Immature natural killer cell (primary cell): ENCODE results near the gene AIG1. TPM values are rescaled to one million over a fixed set of nuclear protein-coding genes. Genes with fewer than 3 reads are reported as not detected.

ENCODE experiments used
- DNase-seq, 3 donors: peaks; one replicate each; pipeline ENCODE4 v3.0.0; 2022; ENCODE audit warnings: mixed read lengths in 1 of 3
- H3K27ac Mint-ChIP-seq, 6 donors: one replicate each; pipeline ENCODE4 v1.8.0; 2020; ENCODE audit warnings: mixed read lengths in 6 of 6, mild to moderate bottlenecking in 5 of 6, inconsistent platforms in 4 of 6, moderate library complexity in 3 of 6
- H3K27me3 Mint-ChIP-seq, 3 donors: one replicate each; pipeline ENCODE4 v1.8.0; 2020 to 2021; ENCODE audit warnings: low read depth in 3 of 3, mild to moderate bottlenecking in 3 of 3, mixed read lengths in 3 of 3, moderate library complexity in 3 of 3, inconsistent platforms in 1 of 3
- H3K36me3 Mint-ChIP-seq, 3 donors: one replicate each; pipeline ENCODE4 v1.8.0; 2020; ENCODE audit warnings: mixed read lengths in 3 of 3, inconsistent platforms in 2 of 3, mild to moderate bottlenecking in 2 of 3
- H3K4me1 Mint-ChIP-seq, 2 donors: one replicate each; pipeline ENCODE4 v1.8.0; 2020; ENCODE audit warnings: inconsistent platforms in 2 of 2, mild to moderate bottlenecking in 2 of 2, mixed read lengths in 2 of 2, moderate library complexity in 1 of 2
- H3K4me3 Mint-ChIP-seq, 5 donors: one replicate each; pipeline ENCODE4 v1.8.0; 2020; ENCODE audit warnings: mild to moderate bottlenecking in 5 of 5, mixed read lengths in 5 of 5, inconsistent platforms in 3 of 5, moderate library complexity in 3 of 5
- H3K9me3 Mint-ChIP-seq, 6 donors: one replicate each; pipeline ENCODE4 v1.8.0; 2020; ENCODE audit warnings: mild to moderate bottlenecking in 6 of 6, mixed read lengths in 6 of 6, inconsistent platforms in 4 of 6, moderate library complexity in 3 of 6
- polyA plus RNA-seq, 3 donors: library from polyadenylated mRNA; unstranded; fragments of 300-500 nt; fragmentation: Illumina TruSeq; gene quantifications; one replicate each; pipeline ENCODE4 v1.2.3, GENCODE V29; 2021

The AIG1 gene
- polyA plus RNA-seq, 3 donors from 2014 or later = 4.6 to 17.8 (median 12.3) TPM

DNA sequence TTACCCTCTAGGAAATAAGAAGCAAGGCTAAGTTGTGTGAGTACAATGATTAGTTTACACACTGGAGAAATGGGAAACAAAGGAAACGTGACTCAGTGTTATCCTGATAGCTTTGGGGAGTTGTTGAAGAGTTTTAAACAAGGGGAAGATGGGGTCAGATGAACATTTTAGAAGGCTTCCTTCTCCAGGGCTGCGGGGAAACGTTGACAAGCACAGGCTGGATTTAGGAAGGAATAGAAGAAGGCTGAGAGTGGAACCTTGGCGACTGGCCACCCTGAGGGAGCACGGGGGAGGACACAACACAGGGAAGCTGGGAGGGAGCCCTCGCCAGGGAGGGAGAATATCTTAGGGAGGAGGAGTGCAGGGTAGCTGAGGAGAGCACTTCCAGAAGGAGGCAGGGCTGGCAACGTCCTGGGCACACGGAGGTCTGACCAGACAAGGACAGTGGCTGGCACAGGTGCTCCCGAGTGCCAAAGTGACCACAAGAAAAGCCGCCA, 134.7 kb downstream of the AIG1 start:
- no peaks in the 10 kb centered on the region for H3K9me3 Mint-ChIP-seq
- H3K36me3 Mint-ChIP-seq = peaks cover 0 to 3% (median 0%) of the 10 kb centered on the region in 3 donors
- H3K27me3 Mint-ChIP-seq = peaks cover 0 to 7% (median 3%) of the 10 kb centered on the region in 3 donors
- DNase-seq = no peak
- no peaks in the 10 kb centered on the region for H3K4me1 Mint-ChIP-seq
- H3K4me3 Mint-ChIP-seq = no peak overlapping the region
- H3K27ac Mint-ChIP-seq = no peak overlapping the region

DNA sequence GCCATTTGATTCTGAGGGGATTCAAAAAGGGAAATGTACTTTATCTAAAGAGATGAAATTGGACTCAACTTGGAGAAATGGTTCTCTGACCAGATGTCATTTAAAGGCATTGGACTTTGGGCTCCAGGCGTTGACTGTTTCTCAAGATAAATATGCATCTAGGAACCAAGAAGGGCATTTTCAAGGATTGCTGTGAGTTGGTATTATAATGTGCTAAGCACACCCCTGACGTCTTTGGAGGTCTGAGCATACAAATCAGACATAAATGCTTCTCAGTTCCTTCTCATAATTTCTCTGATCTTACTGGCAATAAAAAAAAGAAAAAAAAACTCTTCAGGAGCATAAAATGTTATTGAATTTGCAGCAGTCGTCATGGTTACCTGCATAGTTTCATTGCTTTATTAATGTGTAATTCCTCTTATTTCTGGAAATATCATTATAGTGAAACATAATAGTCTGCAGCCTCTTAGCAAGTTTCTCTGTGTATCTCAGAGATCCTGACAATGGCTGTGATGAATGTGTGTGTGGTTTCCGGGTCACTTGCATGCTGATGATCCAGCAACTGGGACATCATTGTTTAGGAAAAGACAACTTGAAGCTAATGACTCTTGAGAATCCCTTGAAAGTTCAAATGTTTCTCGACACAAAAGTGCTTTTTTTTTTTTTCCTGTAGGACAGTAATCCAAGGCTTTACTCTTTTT, 136.0 kb downstream of the AIG1 start:
- no peak for DNase-seq
- Mint-ChIP-seq H3K4me1 (no peaks in the 10 kb centered on the region), H3K36me3 (peaks cover 0 to 3% (median 0%) of the 10 kb centered on the region in 3 donors), H3K9me3 (no peaks in the 10 kb centered on the region), H3K4me3 (no peak overlapping the region), H3K27ac (no peak overlapping the region), H3K27me3 (peaks cover 0 to 7% (median 3%) of the 10 kb centered on the region in 3 donors)

DNA sequence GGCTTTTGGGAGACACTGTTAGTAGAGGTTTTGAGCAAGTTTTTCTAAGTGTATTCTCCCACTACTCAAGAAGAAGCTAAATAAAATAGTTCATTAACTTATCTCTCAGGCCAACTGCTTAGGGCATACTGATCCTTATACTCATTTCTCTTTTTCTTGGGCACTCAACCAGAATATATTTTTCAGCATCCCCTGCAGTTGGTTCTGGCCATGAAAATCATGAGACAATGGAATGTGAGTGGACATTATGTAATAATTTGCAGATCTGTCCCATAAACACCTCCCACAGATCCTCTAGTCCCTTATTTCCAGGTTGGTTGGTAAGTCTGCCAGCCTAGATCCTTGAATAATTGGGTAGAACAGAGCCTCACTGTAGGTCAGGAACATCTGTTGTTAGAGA, 136.7 kb downstream of the AIG1 start:
- Mint-ChIP-seq H3K27ac (no peak overlapping the region), H3K4me3 (no peak overlapping the region), H3K4me1 (no peaks in the 10 kb centered on the region), H3K36me3 (peaks cover 0 to 3% (median 0%) of the 10 kb centered on the region in 3 donors), H3K27me3 (peaks cover 0 to 7% (median 3%) of the 10 kb centered on the region in 3 donors), H3K9me3 (no peaks in the 10 kb centered on the region)
- no peak for DNase-seq

DNA sequence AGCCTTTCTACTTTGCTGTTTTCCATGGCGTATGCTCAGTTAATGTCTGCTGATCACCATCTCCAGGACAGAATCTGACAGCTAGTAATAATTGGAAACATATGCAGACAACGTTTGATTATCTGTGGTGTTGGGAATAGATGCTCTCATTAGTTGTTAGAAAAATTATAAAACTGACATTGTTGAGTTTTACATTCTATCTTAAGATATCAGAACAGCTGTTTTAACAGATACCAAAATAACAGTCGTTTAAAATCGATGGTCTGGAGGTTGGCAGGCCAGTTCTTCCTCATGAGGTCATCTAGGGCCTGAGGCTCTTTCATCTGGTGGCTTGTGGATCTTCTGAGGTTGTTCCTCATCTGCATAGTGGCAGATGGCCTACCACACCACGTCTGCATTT, 137.6 kb downstream of the AIG1 start:
- H3K4me3 Mint-ChIP-seq = no peak overlapping the region
- no peaks in the 10 kb centered on the region for H3K4me1 Mint-ChIP-seq
- peaks cover 0 to 7% (median 3%) of the 10 kb centered on the region in 3 donors for H3K27me3 Mint-ChIP-seq

DNA sequence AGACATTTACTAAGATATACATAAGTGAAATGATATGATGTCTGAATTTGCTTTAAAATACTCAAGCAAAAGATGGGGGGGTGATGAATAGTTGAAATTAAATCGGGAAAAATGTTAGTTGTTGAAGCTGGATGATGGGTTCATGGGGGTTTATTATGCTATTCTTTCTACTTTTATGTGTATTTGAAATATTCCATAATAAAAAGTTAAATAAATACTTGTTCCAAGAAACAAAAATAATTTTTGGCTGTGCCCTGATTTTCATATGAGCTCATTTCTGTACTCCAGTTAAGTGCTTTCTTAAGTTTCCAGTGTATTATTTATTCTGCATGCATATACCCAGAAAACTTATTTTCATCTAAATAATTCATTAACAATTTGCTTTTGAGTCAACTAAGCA, 138.6 kb downstream of the AIG1 start:
- no peak overlapping the region for H3K4me3 Mint-ChIP-seq
- H3K9me3 Mint-ChIP-seq = no peaks in the 10 kb centered on the region
- peaks cover 0 to 3% (median 0%) of the 10 kb centered on the region in 3 donors for H3K36me3 Mint-ChIP-seq
- H3K4me1 Mint-ChIP-seq = no peaks in the 10 kb centered on the region
- no peak overlapping the region for H3K27ac Mint-ChIP-seq
- DNase-seq = no peak
- peaks cover 0 to 7% (median 1%) of the 10 kb centered on the region in 3 donors for H3K27me3 Mint-ChIP-seq

More for the DNA sequence above, 137.6 kb downstream of the AIG1 start:
- H3K27ac Mint-ChIP-seq = no peak overlapping the region
- no peaks in the 10 kb centered on the region for H3K9me3 Mint-ChIP-seq
- DNase-seq = no peak
- peaks cover 0 to 3% (median 0%) of the 10 kb centered on the region in 3 donors for H3K36me3 Mint-ChIP-seq

DNA sequence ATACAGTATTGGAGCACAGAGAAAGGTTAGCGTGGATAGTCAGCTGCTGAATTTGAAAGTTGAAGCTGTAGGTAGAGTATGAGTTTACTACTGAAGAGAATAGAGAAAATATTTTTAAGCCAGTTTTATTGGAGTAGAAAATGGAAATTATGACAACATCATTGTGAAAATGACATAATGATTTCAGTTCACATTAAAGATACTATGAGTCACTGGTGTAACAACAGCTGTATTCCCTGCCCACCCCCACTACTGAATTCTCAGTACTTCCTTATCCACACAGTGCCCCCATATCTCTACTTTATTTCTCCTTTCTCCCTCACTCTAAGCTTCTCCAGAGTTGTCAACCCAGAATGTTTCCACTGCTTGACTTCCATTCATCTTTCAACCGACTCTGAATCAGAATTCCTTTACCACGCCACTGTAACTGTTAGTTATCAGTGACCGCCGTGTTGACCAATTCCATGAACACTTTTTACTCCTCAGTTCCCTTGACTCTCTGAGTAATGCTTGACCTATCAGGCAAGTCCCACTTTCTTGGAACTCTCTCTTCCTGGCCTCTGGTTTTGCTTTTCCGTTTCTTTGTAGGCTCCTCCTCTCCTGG, 139.6 kb downstream of the AIG1 start:
- peaks cover 0 to 3% (median 1%) of the 10 kb centered on the region in 3 donors for H3K27me3 Mint-ChIP-seq
- no peak overlapping the region for H3K4me3 Mint-ChIP-seq
- DNase-seq = no peak
- no peaks in the 10 kb centered on the region for H3K9me3 Mint-ChIP-seq
- peaks cover 0 to 3% (median 0%) of the 10 kb centered on the region in 3 donors for H3K36me3 Mint-ChIP-seq
- H3K27ac Mint-ChIP-seq = no peak overlapping the region
- no peaks in the 10 kb centered on the region for H3K4me1 Mint-ChIP-seq

DNA sequence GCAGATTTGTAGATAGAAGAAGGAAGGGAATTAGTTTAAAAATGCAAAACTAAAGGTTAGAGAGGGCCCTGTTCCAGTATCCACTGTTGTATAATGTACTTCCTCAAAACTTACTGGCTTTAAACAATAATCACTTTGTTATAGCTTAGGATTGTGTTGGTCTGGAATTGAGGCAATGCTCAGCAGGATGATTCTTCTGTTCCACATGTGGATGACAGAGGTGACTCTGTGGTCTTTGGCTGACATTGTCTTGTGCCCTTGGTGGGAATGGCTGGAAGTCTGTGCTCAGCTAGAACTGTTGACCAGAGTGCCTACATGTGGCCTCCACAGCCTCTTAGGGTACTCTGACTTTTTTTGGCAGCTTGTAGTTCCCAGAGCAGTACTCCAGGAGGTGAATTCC, 143.4 kb downstream of the AIG1 start:
- no peak overlapping the region for H3K27ac Mint-ChIP-seq
- H3K4me1 Mint-ChIP-seq = no peaks in the 10 kb centered on the region
- H3K27me3 Mint-ChIP-seq = peaks cover 0 to 1% (median 0%) of the 10 kb centered on the region in 3 donors
- H3K9me3 Mint-ChIP-seq = no peaks in the 10 kb centered on the region
- no peak for DNase-seq
- H3K36me3 Mint-ChIP-seq = peaks cover 0 to 3% (median 0%) of the 10 kb centered on the region in 3 donors
- H3K4me3 Mint-ChIP-seq = no peak overlapping the region

DNA sequence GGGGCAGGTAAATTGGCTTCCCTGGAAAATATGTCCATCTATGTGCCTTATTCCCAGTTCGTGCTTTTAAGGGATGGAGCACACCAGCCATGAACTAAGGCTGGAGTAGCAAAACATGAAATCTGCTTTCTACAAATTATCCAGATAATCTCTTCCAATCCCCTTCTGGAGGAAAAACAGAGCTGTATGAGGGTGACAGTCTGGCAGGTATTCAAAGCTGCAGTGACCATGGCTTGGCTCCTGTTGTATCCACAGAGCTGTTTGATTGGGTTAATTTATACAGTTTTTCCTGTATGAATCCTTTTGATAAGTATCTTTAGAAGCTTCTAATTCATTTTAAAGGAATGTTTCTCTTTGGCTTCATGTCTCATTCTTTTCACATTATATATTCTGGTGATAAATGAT, 144.4 kb downstream of the AIG1 start:
- no peak overlapping the region for H3K27ac Mint-ChIP-seq
- H3K9me3 Mint-ChIP-seq = no peaks in the 10 kb centered on the region
- DNase-seq = no peak
- peaks cover 0 to 3% (median 0%) of the 10 kb centered on the region in 3 donors for H3K36me3 Mint-ChIP-seq
- H3K4me3 Mint-ChIP-seq = no peak overlapping the region
- H3K4me1 Mint-ChIP-seq = no peaks in the 10 kb centered on the region
- peaks cover 0 to 1% (median 0%) of the 10 kb centered on the region in 3 donors for H3K27me3 Mint-ChIP-seq

DNA sequence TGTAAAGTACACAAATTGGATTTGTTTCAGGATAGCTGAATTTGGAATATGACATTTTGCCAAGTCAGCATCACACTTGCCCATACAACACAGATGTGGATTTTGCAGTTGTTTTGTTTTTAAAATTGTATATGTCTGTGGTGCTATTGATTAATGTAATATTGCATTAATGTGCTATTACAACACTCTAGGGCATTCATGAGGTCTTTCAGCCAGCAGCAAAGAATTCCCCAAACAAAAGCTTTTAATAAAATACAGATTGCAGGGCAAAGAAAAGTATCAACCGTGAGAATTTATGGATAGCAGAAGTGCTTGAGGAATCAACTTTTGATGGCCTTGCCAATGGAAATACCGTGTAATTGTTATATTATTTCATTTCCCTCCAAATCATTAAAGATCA, 144.9 kb downstream of the AIG1 start:
- Mint-ChIP-seq H3K4me3 (no peak overlapping the region), H3K9me3 (no peaks in the 10 kb centered on the region)

DNA sequence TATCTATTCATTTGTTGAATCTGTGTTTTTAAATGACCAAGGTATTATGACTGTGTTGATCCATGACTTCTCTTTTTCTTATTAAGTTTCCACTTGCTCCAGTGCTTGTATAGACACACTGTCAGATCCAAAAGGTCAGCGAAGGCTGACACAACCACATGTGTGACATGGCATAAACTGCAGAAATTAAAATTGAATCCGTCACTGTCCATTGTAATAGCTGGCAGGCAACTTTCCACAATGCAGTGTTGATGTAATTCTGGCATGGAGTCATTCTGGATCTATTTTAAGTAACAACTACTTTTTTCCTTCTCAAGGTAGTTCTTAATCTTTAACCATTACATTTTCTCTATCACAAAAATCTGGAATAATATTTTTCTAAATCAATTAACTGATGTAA, 145.3 kb downstream of the AIG1 start:
- DNase-seq = no peak
- H3K4me1 Mint-ChIP-seq = no peaks in the 10 kb centered on the region
- H3K27ac Mint-ChIP-seq = no peak overlapping the region
- peaks cover 0 to 3% (median 0%) of the 10 kb centered on the region in 3 donors for H3K36me3 Mint-ChIP-seq
- H3K4me3 Mint-ChIP-seq = no peak overlapping the region
- peaks cover 0 to 1% (median 0%) of the 10 kb centered on the region in 3 donors for H3K27me3 Mint-ChIP-seq
- no peaks in the 10 kb centered on the region for H3K9me3 Mint-ChIP-seq

More for the DNA sequence above, 144.9 kb downstream of the AIG1 start:
- Mint-ChIP-seq H3K36me3 (peaks cover 0 to 3% (median 0%) of the 10 kb centered on the region in 3 donors), H3K27ac (no peak overlapping the region), H3K4me1 (no peaks in the 10 kb centered on the region), H3K27me3 (peaks cover 0 to 1% (median 0%) of the 10 kb centered on the region in 3 donors)
- DNase-seq = no peak

DNA sequence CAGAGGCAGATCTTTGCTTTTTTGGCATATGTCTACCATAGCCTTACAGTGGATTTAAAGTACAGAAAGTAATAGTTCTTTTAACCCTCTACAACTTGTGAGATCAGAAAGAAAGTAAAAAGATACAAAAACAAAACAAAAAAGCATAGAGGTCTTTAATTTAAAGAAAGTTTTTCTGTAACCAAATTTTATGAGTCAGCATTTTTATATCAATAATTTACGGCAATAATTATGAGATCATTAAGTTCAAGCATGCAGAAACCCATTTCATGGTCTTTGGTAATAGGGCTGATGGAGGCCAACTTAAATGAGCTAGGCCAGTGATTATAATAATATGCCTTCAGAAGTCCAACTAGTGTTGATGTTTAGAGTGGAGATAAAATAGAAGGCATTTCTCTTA, 145.9 kb downstream of the AIG1 start:
- H3K9me3 Mint-ChIP-seq = no peaks in the 10 kb centered on the region
- no peak for DNase-seq
- H3K36me3 Mint-ChIP-seq = peaks cover 0 to 3% (median 0%) of the 10 kb centered on the region in 3 donors
- H3K4me3 Mint-ChIP-seq = no peak overlapping the region
- peaks cover 0 to 1% (median 0%) of the 10 kb centered on the region in 3 donors for H3K27me3 Mint-ChIP-seq
- H3K27ac Mint-ChIP-seq = no peak overlapping the region
- no peaks in the 10 kb centered on the region for H3K4me1 Mint-ChIP-seq

DNA sequence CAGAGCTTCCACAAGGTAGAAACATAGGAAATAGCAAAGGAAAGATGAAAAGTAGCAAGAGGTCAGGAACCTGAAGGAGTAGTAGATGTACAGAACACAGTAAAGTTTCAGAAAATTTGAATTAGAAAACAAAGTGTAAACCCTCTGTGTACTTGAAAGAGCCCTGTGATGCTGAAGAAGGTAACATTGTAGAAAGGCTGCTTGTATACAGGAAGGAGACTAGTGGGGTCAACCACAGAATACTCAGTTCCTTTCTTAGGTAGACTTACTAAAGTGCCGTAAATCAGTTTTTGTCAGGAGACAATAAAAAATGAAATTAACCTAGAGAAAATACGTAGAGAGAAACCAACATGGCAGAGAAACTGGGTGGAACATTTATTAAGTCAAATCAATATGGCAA, 149.7 kb downstream of the AIG1 start:
- no peaks in the 10 kb centered on the region for H3K36me3 Mint-ChIP-seq
- H3K27me3 Mint-ChIP-seq = peaks cover 0 to 6% (median 2%) of the 10 kb centered on the region in 3 donors
- no peak for DNase-seq
- no peaks in the 10 kb centered on the region for H3K4me1 Mint-ChIP-seq
- no peak overlapping the region for H3K4me3 Mint-ChIP-seq
- H3K27ac Mint-ChIP-seq = no peak overlapping the region
- no peaks in the 10 kb centered on the region for H3K9me3 Mint-ChIP-seq

DNA sequence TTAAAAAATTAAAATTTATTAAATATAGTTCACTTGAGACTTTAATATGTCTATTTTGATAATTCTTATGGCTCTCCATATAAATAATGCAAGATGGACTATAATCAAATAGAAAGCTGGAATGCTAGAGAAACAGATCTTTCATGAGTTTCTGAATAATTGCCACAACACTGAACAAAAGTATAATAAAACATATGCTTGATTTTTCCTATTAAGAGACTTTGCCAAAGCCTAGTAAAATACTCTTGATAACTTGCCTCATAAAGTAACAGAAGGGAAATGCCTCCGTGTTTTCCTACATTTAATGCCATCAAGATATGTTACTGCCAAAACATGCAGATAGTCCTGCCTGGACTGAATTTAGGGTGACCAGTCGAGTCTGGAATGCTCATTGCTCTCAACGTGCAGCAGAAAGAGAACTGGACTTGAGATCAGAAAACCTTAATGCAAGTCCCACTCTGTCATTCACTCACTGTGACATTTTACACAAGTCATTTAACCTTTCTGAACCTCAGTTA, 153.2 kb downstream of the AIG1 start:
- no peak for DNase-seq
- H3K36me3 Mint-ChIP-seq = no peaks in the 10 kb centered on the region
- peaks cover 0 to 4% (median 2%) of the 10 kb centered on the region in 3 donors for H3K27me3 Mint-ChIP-seq
- H3K4me1 Mint-ChIP-seq = no peaks in the 10 kb centered on the region
- no peak overlapping the region for H3K4me3 Mint-ChIP-seq
- H3K27ac Mint-ChIP-seq = no peak overlapping the region
- H3K9me3 Mint-ChIP-seq = no peaks in the 10 kb centered on the region

DNA sequence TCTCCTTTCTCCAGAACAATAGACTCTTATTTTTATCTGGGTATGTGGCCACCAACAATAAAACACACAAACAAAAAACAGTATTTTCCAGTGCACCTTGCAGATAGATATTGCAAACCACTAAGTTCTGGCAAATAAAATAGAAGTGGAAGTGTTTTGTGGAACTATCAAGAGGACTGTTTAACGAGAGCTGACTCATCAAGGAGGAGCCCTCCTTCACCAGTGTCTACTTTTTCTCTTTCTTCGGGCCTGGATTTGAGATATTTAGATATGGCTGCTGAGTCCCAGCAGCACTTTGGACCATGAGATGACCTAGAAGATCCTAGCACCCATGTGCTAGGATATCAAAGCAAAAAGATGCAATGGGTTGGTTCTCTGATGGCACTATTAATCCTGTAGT, 154.7 kb downstream of the AIG1 start:
- DNase-seq = no peak
- no peaks in the 10 kb centered on the region for H3K36me3 Mint-ChIP-seq
- H3K27me3 Mint-ChIP-seq = peaks cover 0 to 4% (median 2%) of the 10 kb centered on the region in 3 donors
- no peaks in the 10 kb centered on the region for H3K9me3 Mint-ChIP-seq
- no peak overlapping the region for H3K4me3 Mint-ChIP-seq
- H3K4me1 Mint-ChIP-seq = no peaks in the 10 kb centered on the region
- no peak overlapping the region for H3K27ac Mint-ChIP-seq
